ENCODE measurements around the gene FCRLB. TPM values are rescaled to one million over a fixed set of nuclear protein-coding genes. Genes with fewer than 3 reads are reported as not detected.
A peak's percentile ranks its signal among the peaks of the same experiment; 100 is the strongest.

Gene FCRLB
- total RNA-seq, 1 donor from 2014 or later = not detected

GRCh38 chr1:161735837-161736236, 14.5 kb downstream of the FCRLB start:
- H3K27me3 ChIP-seq = no peaks in the 10 kb centered on the region
- no peaks in the 10 kb centered on the region for H3K9me3 ChIP-seq
- no peak overlapping the region for H3K27ac ChIP-seq
- no peak for DNase-seq (ENCODE audit: low spot score in 2 of 2)
- TF ChIP-seq CTCF (IDR thresholded peaks at IDR 0.05) = no peak
- H3K36me3 ChIP-seq = no peaks in the 10 kb centered on the region
- no peaks in the 10 kb centered on the region for H3K4me1 ChIP-seq
- intact Hi-C loops (cut with DNase I) = no loop called here
- no peak overlapping the region for H3K4me3 ChIP-seq

- no peak for DNase-seq (ENCODE audit: low spot score in 2 of 2)
- TF ChIP-seq CTCF (IDR thresholded peaks at IDR 0.05) = no peak
- Histone ChIP-seq H3K36me3 (no peaks in the 10 kb centered on the region), H3K27ac (no peak overlapping the region), H3K9me3 (no peaks in the 10 kb centered on the region), H3K27me3 (no peaks in the 10 kb centered on the region), H3K4me3 (no peak overlapping the region), H3K4me1 (no peaks in the 10 kb centered on the region)
- intact Hi-C loops (cut with DNase I) = no loop called here
Observed at GRCh38 chr1:161736335-161736969, 15.1 kb downstream of the FCRLB start.

- no peak overlapping the region for H3K4me3 ChIP-seq
- intact Hi-C loops (cut with DNase I) = no loop called here
- no peaks in the 10 kb centered on the region for H3K4me1 ChIP-seq
- no peaks in the 10 kb centered on the region for H3K9me3 ChIP-seq
- no peak overlapping the region for H3K27ac ChIP-seq
- TF ChIP-seq CTCF (IDR thresholded peaks at IDR 0.05) = no peak
- DNase-seq (ENCODE audit: low spot score in 2 of 2) = no peak
- no peaks in the 10 kb centered on the region for H3K27me3 ChIP-seq
- no peaks in the 10 kb centered on the region for H3K36me3 ChIP-seq
Observed at GRCh38 chr1:161737625-161738024, 16.3 kb downstream of the FCRLB start.

- no peak overlapping the region for H3K27ac ChIP-seq
Observed at GRCh38 chr1:161738627-161739287, 17.4 kb downstream of the FCRLB start.

GRCh38 chr1:161739865-161740566, 18.7 kb downstream of the FCRLB start:
- Histone ChIP-seq H3K27me3 (no peaks in the 10 kb centered on the region), H3K27ac (no peak overlapping the region), H3K4me1 (no peaks in the 10 kb centered on the region), H3K9me3 (no peaks in the 10 kb centered on the region), H3K4me3 (no peak overlapping the region), H3K36me3 (no peaks in the 10 kb centered on the region)
- DNase-seq (ENCODE audit: low spot score in 2 of 2) = no peak
- TF ChIP-seq CTCF (IDR thresholded peaks at IDR 0.05) = no peak
- intact Hi-C loops (cut with DNase I) = loop anchor here (2.0 to 10.0 kb wide), 2 partner anchors 93 to 535 kb away; partner anchors contain the start of gene NDUFS2

More at GRCh38 chr1:161738627-161739287, 17.4 kb downstream of the FCRLB start:
- peak; percentile 41 to 77 for DNase-seq (ENCODE audit: low spot score in 2 of 2)
- intact Hi-C loops (cut with DNase I) = no loop called here
- no peak overlapping the region for H3K4me3 ChIP-seq
- H3K27me3 ChIP-seq = no peaks in the 10 kb centered on the region
- peak in 2 of 3 experiments; percentile 8 to 19 for TF ChIP-seq CTCF (IDR thresholded peaks at IDR 0.05)
- no peaks in the 10 kb centered on the region for H3K36me3 ChIP-seq
- H3K4me1 ChIP-seq = no peaks in the 10 kb centered on the region
- no peaks in the 10 kb centered on the region for H3K9me3 ChIP-seq

Measured in ascending aorta (tissue), 2 donors.